GM19438 (cell line): ENCODE data around the gene GRIP2.

Experiments
- ATAC-seq: cut with Tn5 transposase; IDR thresholded peaks from one replicate; pipeline ENCODE4 v1.9.1; 2021; ENCODE audit warnings: low read depth; ENCODE audit not compliant: unreplicated experiment

Gene GRIP2

DNA sequence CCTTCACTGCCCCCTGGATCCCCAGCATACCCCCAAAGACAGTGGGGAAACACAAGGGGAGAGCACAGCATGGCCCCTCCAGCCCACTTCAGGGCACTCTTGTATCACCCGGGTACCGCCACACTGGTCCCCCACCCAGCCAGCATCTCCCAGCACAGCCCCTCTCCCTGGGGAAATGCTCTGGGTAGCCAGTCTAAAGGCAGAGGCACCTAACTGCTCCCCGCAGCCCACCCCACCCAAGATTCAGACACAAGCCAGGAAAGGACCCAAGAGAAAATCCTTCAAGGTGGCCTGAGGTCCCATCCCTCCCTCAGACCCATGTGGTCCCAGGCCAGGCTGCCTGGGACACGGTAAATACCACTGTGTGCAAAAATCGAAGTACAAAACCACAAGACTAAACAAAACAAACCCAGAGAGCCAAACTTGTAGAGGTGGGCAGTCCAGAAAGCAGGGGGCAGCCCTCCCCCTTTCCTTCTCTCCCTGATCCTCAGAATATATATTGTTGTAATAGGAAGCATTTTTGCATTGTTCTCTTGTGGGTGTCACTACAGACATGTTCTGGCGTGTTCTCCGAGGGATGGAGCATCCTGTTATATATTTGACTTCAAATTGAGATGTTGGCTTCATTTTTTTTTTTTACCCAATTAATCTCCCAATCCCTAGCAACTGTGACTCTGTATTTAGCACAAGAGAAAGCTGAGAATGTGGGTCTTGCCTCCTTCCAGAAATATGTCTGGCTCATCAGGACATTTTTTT, 51.7 kb downstream of the GRIP2 start:
- no peak for ATAC-seq

DNA sequence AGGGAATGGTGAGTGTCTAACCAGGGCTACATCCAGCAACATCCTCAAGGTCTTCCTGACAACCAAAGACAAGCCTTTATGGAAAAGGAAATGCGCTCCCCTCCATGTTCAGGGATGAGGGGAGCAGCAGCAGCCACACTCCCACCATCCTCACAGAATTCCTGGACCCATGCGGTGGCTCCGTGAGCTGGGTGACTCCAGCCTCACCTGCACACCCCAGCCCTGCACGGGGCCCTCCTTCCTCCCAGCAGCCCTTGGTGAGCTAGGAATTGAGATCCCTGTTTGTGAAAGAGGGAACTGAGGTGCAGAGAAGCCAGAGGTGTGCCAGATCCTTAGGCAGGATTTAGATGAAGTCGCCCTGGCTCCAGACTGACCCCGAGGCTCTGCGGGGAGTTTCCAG, 52.3 kb downstream of the GRIP2 start:
- no peak for ATAC-seq

GRCh38 chr3:14487086-14487485, 53.1 kb downstream of the GRIP2 start:
- ATAC-seq: no peak

DNA sequence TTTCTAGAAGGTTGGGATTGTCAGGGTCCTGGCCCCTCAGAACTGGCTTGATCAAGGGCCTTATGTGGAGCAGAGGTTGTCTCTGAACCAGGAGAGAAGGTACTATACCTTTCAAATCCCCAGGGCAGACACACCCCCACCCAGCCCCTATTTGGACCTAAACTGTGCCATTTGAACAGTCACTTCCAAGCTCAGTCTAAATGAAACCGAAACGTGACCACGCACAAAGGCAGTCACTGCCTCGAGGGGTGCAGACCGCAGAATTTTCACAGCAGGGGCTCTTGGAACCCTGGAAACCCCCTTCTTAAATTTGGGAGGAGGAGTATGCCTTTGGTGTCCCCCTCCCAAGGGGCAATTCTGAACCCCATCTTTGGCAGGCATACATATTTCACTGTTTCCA, 53.7 kb downstream of the GRIP2 start:
- ATAC-seq: no peak

- ATAC-seq: no peak
Measured at GRCh38 chr3:14485981-14486380, 54.2 kb downstream of the GRIP2 start.

- ATAC-seq: no peak
Measured at GRCh38 chr3:14484741-14485140, 55.4 kb downstream of the GRIP2 start.

DNA sequence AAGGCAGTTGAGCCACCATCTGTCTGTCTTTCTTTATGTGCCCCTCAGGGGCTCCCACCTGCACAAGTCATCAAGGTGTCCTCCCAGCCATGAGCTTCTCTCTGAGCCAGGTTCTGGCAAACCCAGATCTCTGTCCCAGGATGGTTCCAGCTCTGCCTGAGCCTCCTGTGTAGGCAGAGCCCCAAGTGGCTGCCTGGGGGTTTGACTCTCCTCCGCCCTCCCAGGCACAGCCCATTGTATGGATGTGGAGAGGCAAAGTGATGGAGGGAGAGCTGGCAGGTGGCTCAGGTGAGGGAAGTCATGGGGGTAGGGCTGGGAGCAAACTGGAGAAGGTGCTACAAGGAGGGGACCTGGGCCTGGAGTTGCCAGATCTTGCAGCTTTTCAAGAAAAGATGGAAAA, 56.9 kb downstream of the GRIP2 start:
- no peak for ATAC-seq

GRCh38 chr3:14482271-14482721, 57.8 kb downstream of the GRIP2 start:
- no peak for ATAC-seq

DNA sequence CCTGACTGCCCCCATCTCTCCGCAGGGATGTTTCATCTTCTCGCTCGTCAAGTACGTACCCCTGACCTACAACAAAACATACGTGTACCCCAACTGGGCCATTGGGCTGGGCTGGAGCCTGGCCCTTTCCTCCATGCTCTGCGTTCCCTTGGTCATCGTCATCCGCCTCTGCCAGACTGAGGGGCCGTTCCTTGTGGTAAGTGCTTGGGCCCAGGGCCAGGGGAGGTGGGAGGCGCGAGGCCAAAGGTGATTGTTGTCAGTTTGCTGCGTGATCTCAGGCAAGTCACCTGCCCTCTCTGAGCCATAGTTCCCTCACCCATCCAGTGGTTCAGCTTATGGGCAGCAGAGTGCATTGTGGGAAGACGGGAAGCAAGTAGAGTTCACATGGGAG, 58.5 kb downstream of the GRIP2 start:
- ATAC-seq: no peak

GRCh38 chr3:14481018-14481645, 59.0 kb downstream of the GRIP2 start:
- no peak for ATAC-seq

GRCh38 chr3:14480207-14481017, 59.7 kb downstream of the GRIP2 start:
- ATAC-seq: no peak

GRCh38 chr3:14479591-14479990, 60.6 kb downstream of the GRIP2 start:
- no peak for ATAC-seq

DNA sequence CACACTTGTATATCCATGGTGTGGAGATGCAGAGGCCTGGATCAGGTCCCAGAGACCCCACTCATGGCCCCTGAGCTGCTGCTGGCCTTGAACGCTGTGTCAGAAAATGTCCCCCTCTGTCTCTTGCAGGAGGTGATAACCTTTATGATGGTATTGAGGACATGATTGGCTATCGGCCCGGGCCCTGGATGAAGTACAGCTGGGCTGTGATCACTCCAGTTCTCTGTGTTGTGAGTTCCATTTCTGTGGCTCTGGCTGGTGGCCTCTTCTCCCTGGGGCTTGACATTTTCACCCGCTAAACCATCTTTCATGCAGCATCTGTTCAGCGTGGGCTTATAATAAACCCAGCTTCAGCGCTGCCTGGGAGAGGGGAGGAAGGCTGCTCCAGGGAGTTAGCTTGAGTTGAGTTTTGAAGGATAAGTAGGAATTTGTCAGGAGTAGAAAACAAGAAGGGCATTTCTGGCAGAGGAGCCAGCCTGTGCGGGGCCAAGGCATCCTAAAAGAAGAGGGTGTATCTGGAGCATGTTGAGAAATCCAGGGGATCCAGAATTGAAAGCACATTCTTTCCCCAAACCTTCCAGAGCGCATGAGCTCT, 61.1 kb downstream of the GRIP2 start:
- no peak for ATAC-seq

GRCh38 chr3:14477311-14477935, 62.7 kb downstream of the GRIP2 start:
- no peak for ATAC-seq

- no peak for ATAC-seq
Measured at GRCh38 chr3:14476583-14477265, 63.4 kb downstream of the GRIP2 start.

GRCh38 chr3:14475621-14476020, 64.5 kb downstream of the GRIP2 start:
- ATAC-seq: no peak

GRCh38 chr3:14474363-14475081, 65.6 kb downstream of the GRIP2 start:
- ATAC-seq: no peak

- no peak for ATAC-seq
Measured at GRCh38 chr3:14473411-14473891, 66.7 kb downstream of the GRIP2 start.
